B cell (primary cell): ENCODE results near the gene PAQR3.

Source experiments
- CTCF ChIP-seq: fragments of 200-600 bp; IDR thresholded peaks from one replicate; pipeline ENCODE4 v1.8.0; 2022; ENCODE audit warnings: antibody characterized with exemption, mild to moderate bottlenecking
- EZH2 ChIP-seq: IDR thresholded peaks from 2 replicates; pipeline ENCODE4 v1.6.1; 2012; ENCODE audit warnings: borderline replicate concordance, low read depth, mild to moderate bottlenecking, moderate library complexity, low read length; ENCODE audit not compliant: insufficient read depth, poor library complexity, severe bottlenecking

- TF ChIP-seq CTCF (no peak), EZH2 (no peak)
Measured at GRCh38 chr4:78926826-78927225, 12.4 kb downstream of the PAQR3 start.
